CD4-positive, alpha-beta T cell (primary cell): ENCODE results near the gene NHS. TPM values are rescaled to one million over a fixed set of nuclear protein-coding genes. Genes with fewer than 3 reads are reported as not detected.

Source experiments
- ATAC-seq: fragments of 200-7000 bp; cut with Tn5 transposase; one replicate; pipeline ENCODE4 v1.10.0; 2022; ENCODE audit warnings: mild to moderate bottlenecking; ENCODE audit not compliant: poor library complexity
- CTCF ChIA-PET: fragments of 350-600 bp; sonication (Branson Sonifier 250); formaldehyde crosslinking; loops from one replicate; lab custom pipeline; 2021; ENCODE audit warnings: antibody characterized with exemption, inconsistent platforms; lab: Charles Lee
- POLR2A ChIA-PET: fragments of 350-600 bp; sonication (Branson Sonifier 250); formaldehyde crosslinking; loops from one replicate; lab custom pipeline; 2021; ENCODE audit warnings: antibody characterized with exemption, inconsistent platforms; lab: Charles Lee
- DNase-seq, 14 experiments: peaks; one replicate each; pipeline ENCODE4 v3.0.0-alpha.2; 2013 to 2020; ENCODE audit warnings: mixed read lengths in 2 of 14
- H3K27ac ChIP-seq, 2 donors: one replicate each; pipeline versions ENCODE4 v1.5.1 to v1.7.0; 2013; ENCODE audit warnings: low read length in 2 of 2, low read depth in 1 of 2, mild to moderate bottlenecking in 1 of 2
- H3K27me3 ChIP-seq, 2 experiments: 1 replicate in 1 of 2; 2 replicates in 1 of 2; pipeline versions ENCODE4 v1.6.1 to v1.7.0; 2013; ENCODE audit warnings: low read length in 2 of 2, control low read depth in 1 of 2, mild to moderate bottlenecking in 1 of 2, moderate library complexity in 1 of 2; ENCODE audit not compliant: insufficient read depth in 2 of 2, control insufficient read depth in 1 of 2
- H3K36me3 ChIP-seq: one replicate; pipeline ENCODE4 v1.6.1; 2013; ENCODE audit warnings: low read length, control low read depth; ENCODE audit not compliant: insufficient read depth
- H3K4me1 ChIP-seq: one replicate; pipeline ENCODE4 v1.6.1; 2013; ENCODE audit warnings: low read length, control low read depth; ENCODE audit not compliant: insufficient read depth
- H3K4me3 ChIP-seq: one replicate; pipeline ENCODE4 v1.5.1; 2013; ENCODE audit warnings: mild to moderate bottlenecking, low read length, moderate library complexity
- H3K9me3 ChIP-seq, 2 experiments: 1 replicate in 1 of 2; 2 replicates in 1 of 2; pipeline versions ENCODE4 v1.6.1 to v1.7.0; 2013; ENCODE audit warnings: low read length in 2 of 2, mild to moderate bottlenecking in 2 of 2, control low read depth in 1 of 2, moderate library complexity in 1 of 2; ENCODE audit not compliant: control insufficient read depth in 1 of 2, insufficient read depth in 1 of 2
- H3K27ac Mint-ChIP-seq: one replicate; pipeline ENCODE4 v1.8.0; 2020; ENCODE audit warnings: mixed read lengths
- H3K27me3 Mint-ChIP-seq: one replicate; pipeline ENCODE4 v1.8.0; 2021; ENCODE audit warnings: mixed read lengths
- H3K36me3 Mint-ChIP-seq: one replicate; pipeline ENCODE4 v1.8.0; 2021; ENCODE audit warnings: low read depth, mixed read lengths
- H3K4me1 Mint-ChIP-seq: one replicate; pipeline ENCODE4 v1.8.0; 2021; ENCODE audit warnings: low read depth, mixed read lengths
- H3K4me3 Mint-ChIP-seq: one replicate; pipeline ENCODE4 v1.8.0; 2020; ENCODE audit warnings: mild to moderate bottlenecking, mixed read lengths
- H3K9me3 Mint-ChIP-seq: one replicate; pipeline ENCODE4 v1.8.0; 2020; ENCODE audit warnings: mixed read lengths
- intact Hi-C, 2 experiments: fragments of 100-400 bp; cut with DNase I in 1 of 2; cut with micrococcal nuclease in 1 of 2; formaldehyde crosslinking; loops; one replicate each; pipeline versions ENCODE4 v1.15.1 to v1.9.0; 2023 to 2025; cut with DNase I, micrococcal nuclease
- total RNA-seq, 174 experiments: library from RNA in 2 of 174; stranded (reverse) in 2 of 174; gene quantifications; one replicate each; pipeline ENCODE4 v1.2.3 and lab custom pipeline; 2021 to 2026
- TF ChIP-seq, protein P1 (sequence below): fragments of 200-600 bp; IDR thresholded peaks from one replicate; pipeline ENCODE4 v1.8.0; 2022; ENCODE audit warnings: antibody characterized with exemption, mild to moderate bottlenecking

Gene NHS
- total RNA-seq, 2 experiments from 2014 or later, result 0.36 to 0.53 TPM

DNA sequence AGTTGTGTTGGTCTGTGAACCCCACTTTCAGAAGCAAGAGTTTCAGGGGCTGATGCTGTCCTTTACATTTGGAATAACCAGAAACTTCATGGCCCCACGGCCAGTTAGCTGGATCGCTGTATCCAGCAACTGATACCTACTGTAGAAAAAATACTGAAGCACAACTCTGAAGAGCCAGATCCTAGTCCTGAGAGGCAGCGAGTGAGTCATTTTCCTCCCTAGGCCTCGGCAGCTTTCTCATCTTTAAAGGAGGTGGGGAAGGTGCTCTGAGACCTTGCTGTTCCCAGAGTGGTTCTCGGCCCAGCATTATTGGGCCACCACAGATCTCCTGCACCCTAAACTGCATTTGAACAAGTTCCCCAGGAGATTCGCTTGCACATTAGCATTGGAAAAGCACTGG, 63.2 kb downstream of the NHS start:
- Mint-ChIP-seq H3K27me3 (no peaks in the 10 kb centered on the region), H3K27ac (no peak overlapping the region), H3K9me3 (no peaks in the 10 kb centered on the region), H3K4me1 (no peaks in the 10 kb centered on the region), H3K4me3 (no peak overlapping the region), H3K36me3 (no peaks in the 10 kb centered on the region)
- intact Hi-C loops, result no loop called here
- ATAC-seq, result no peak
- Histone ChIP-seq H3K27me3 (no peaks in the 10 kb centered on the region), H3K4me1 (no peaks in the 10 kb centered on the region), H3K4me3 (no peak overlapping the region), H3K27ac (no peak overlapping the region), H3K36me3 (no peaks in the 10 kb centered on the region), H3K9me3 (no peaks in the 10 kb centered on the region)
- TF ChIP-seq, protein P1, sequence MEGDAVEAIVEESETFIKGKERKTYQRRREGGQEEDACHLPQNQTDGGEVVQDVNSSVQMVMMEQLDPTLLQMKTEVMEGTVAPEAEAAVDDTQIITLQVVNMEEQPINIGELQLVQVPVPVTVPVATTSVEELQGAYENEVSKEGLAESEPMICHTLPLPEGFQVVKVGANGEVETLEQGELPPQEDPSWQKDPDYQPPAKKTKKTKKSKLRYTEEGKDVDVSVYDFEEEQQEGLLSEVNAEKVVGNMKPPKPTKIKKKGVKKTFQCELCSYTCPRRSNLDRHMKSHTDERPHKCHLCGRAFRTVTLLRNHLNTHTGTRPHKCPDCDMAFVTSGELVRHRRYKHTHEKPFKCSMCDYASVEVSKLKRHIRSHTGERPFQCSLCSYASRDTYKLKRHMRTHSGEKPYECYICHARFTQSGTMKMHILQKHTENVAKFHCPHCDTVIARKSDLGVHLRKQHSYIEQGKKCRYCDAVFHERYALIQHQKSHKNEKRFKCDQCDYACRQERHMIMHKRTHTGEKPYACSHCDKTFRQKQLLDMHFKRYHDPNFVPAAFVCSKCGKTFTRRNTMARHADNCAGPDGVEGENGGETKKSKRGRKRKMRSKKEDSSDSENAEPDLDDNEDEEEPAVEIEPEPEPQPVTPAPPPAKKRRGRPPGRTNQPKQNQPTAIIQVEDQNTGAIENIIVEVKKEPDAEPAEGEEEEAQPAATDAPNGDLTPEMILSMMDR, result no peak
- CTCF ChIA-PET, result no interaction called here
- POLR2A ChIA-PET, result no interaction called here
- no peak for DNase-seq

DNA sequence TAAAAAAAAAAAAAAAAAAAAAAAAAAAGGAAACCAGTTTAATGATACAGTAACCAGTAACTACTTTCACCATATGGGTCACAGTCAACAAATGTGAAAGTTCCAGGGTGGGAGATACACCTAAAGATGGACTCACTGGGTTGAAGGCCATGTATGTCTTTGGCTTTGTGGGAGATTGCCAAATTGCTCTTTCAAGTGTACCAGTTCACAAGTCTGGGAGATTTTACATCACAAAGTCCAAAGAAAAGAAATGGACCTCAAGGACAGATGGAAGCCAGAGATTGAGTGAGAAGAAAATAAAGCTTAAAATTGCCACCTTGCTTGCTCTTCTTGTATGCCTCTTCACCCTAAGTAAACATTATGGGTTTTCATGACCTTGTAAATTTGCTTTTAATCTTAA, 65.3 kb downstream of the NHS start:
- Mint-ChIP-seq H3K4me3 (no peak overlapping the region), H3K27me3 (no peaks in the 10 kb centered on the region), H3K4me1 (no peaks in the 10 kb centered on the region), H3K36me3 (no peaks in the 10 kb centered on the region), H3K9me3 (no peaks in the 10 kb centered on the region), H3K27ac (no peak overlapping the region)
- Histone ChIP-seq H3K36me3 (no peaks in the 10 kb centered on the region), H3K27me3 (no peaks in the 10 kb centered on the region), H3K27ac (no peak overlapping the region), H3K4me1 (no peaks in the 10 kb centered on the region), H3K4me3 (no peak overlapping the region), H3K9me3 (no peaks in the 10 kb centered on the region)
- ChIA-PET POLR2A (no interaction called here), CTCF (interaction anchor here (0.7 kb wide), 1 partner anchor 65 kb away, joined by 3 read pairs; no protein-coding TSS in a partner anchor)
- ATAC-seq, result no peak
- intact Hi-C loops, result no loop called here
- TF ChIP-seq, protein P1, result no peak
- DNase-seq, result no peak

DNA sequence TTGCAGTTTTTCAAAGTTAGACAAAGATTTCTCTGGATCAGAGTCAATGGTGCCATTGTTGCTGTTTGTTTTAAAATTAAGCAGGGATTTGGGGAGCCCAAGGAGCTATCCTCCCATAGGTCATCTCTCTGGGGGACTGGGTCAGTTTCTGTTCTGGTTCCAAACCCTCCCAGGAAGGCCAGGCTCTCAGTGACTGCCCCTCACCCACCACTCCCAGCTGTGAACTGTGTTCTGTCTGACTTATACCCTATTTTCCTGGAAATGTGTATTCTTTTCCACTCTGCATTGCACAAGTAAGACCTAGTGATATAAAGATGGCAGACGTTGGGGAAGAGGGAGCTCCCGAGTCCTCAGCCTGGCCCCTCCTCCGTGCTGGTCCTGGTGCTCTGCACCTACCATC, 65.8 kb downstream of the NHS start:
- H3K4me1 Mint-ChIP-seq, result no peaks in the 10 kb centered on the region
- ChIA-PET POLR2A (no interaction called here), CTCF (no interaction called here)
- no peaks in the 10 kb centered on the region for H3K27me3 Mint-ChIP-seq
- H3K4me3 Mint-ChIP-seq, result no peak overlapping the region
- no peaks in the 10 kb centered on the region for H3K36me3 Mint-ChIP-seq
- Histone ChIP-seq H3K4me3 (no peak overlapping the region), H3K9me3 (no peaks in the 10 kb centered on the region), H3K36me3 (no peaks in the 10 kb centered on the region), H3K27ac (no peak overlapping the region), H3K27me3 (no peaks in the 10 kb centered on the region), H3K4me1 (no peaks in the 10 kb centered on the region)
- DNase-seq (no peak), ATAC-seq (no peak)
- TF ChIP-seq, protein P1, result no peak
- intact Hi-C loops, result no loop called here
- H3K9me3 Mint-ChIP-seq, result no peaks in the 10 kb centered on the region
- no peak overlapping the region for H3K27ac Mint-ChIP-seq
